Lung (tissue), 12 donors: Measurements from ENCODE around the gene DTNB. TPM values are rescaled to one million over a fixed set of nuclear protein-coding genes. Genes with fewer than 3 reads are reported as not detected.
"Not testable (repeated sequence)": the region's sequence is repeated elsewhere in the genome, so short reads cannot be mapped to it uniquely, and the experiment has no call there.

Source experiments
- ATAC-seq: fragments of 200-7000 bp; cut with Tn5 transposase; one replicate; pipeline ENCODE4 v1.9.1; 2020; ENCODE audit warnings: moderate number of reproducible peaks; ENCODE audit not compliant: insufficient read depth, low FRiP score
- DNase-seq, 3 donors: peaks; one replicate each; pipeline ENCODE4 v3.0.0-alpha.2; 2013 to 2017
- H3K27ac ChIP-seq, 2 donors: one replicate each; pipeline ENCODE4 v1.5.1; 2013; ENCODE audit warnings: mild to moderate bottlenecking in 2 of 2, moderate library complexity in 2 of 2, control low read depth in 1 of 2, inconsistent platforms in 1 of 2, low read depth in 1 of 2, low read length in 1 of 2
- H3K27me3 ChIP-seq, 3 donors: one replicate each; pipeline ENCODE4 v1.5.1; 2013; ENCODE audit warnings: low read length in 2 of 3; ENCODE audit not compliant: control insufficient read depth in 3 of 3, insufficient read depth in 3 of 3
- H3K36me3 ChIP-seq, 4 donors: one replicate each; pipeline ENCODE4 v1.5.1; 2013; ENCODE audit warnings: low read length in 4 of 4, mild to moderate bottlenecking in 1 of 4, moderate library complexity in 1 of 4; ENCODE audit not compliant: control insufficient read depth in 4 of 4, insufficient read depth in 4 of 4
- H3K4me1 ChIP-seq, 5 donors: one replicate each; pipeline ENCODE4 v1.5.1; 2013; ENCODE audit warnings: low read length in 5 of 5, mild to moderate bottlenecking in 2 of 5, moderate library complexity in 1 of 5; ENCODE audit not compliant: control insufficient read depth in 5 of 5, insufficient read depth in 5 of 5
- H3K4me3 ChIP-seq: one replicate; pipeline ENCODE4 v1.5.1; 2013; ENCODE audit warnings: mild to moderate bottlenecking, control low read depth, moderate library complexity
- H3K9ac ChIP-seq, 2 donors: one replicate each; pipeline ENCODE4 v1.5.1; 2013; ENCODE audit warnings: low read length in 2 of 2, control low read depth in 1 of 2; ENCODE audit not compliant: insufficient read depth in 1 of 2
- H3K9me3 ChIP-seq, 4 donors: one replicate each; pipeline ENCODE4 v1.5.1; 2013; ENCODE audit warnings: low read length in 3 of 4, mild to moderate bottlenecking in 1 of 4, moderate library complexity in 1 of 4; ENCODE audit not compliant: control insufficient read depth in 4 of 4, insufficient read depth in 3 of 4
- WGBS, 2 donors: extraction: QIAGEN DNeasy Blood & Tissue Kit; methylation state at CpG; one replicate each; pipeline ENCODE4 v1.1.7; 2013; 5-methylcytosine and 5-hydroxymethylcytosine counted together
- polyA plus RNA-seq, 2 donors: library from polyadenylated mRNA; stranded (reverse); fragments of 200-250 nt; gene quantifications; one replicate each; pipeline ENCODE4 v1.2.1, GENCODE V29; 2013
- total RNA-seq, 2 donors: library from RNA; depleted of rRNA in 1 of 2; stranded (reverse); fragments of >200 nt in 1 of 2; gene quantifications; one replicate each; pipeline ENCODE4 v1.2.1, GENCODE V29; 2014 to 2021
- TF ChIP-seq, protein P1 (sequence below): IDR thresholded peaks from 2 replicates; pipeline ENCODE4 v1.5.1; 2012; ENCODE audit warnings: mild to moderate bottlenecking; ENCODE audit errors: control extremely low read depth, extremely low read depth
- donor health status: control.
- donor health status: control.
- donor health status: Bipolar disorder and iron deficiency.
- donor health status: healthy.
- donor health status: DM: yes; HTN: yes; CAD: no.

Gene DTNB
- total and polyA plus RNA-seq, 4 donors, result 10.1 to 35.2 (median 20.4) TPM

DNA sequence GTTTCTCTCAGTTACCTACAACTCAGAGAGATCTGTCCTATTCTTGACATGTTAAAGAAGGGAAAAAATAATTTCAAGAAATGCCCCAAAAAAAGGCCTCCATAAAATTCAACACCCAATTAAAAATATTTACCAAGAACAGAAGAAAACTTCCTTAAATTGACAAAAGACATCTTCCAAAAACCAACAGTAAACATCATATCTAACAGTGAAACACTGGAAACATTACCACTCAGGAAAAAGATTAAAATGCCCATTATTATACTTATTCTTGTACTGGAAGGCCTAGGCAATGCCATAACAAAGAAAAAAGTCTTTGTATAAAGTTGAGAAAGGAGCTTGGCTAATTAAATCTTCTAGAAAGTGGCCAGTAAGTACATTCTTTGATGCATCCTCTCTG, 7.2 kb downstream of the DTNB start:
- H3K27ac ChIP-seq, result no peak overlapping the region
- H3K4me3 ChIP-seq, result no peak overlapping the region
- H3K27me3 ChIP-seq, result no peaks in the 10 kb centered on the region
- ATAC-seq (no peak), DNase-seq (no peak)
- no peaks in the 10 kb centered on the region for H3K9me3 ChIP-seq
- TF ChIP-seq, protein P1, sequence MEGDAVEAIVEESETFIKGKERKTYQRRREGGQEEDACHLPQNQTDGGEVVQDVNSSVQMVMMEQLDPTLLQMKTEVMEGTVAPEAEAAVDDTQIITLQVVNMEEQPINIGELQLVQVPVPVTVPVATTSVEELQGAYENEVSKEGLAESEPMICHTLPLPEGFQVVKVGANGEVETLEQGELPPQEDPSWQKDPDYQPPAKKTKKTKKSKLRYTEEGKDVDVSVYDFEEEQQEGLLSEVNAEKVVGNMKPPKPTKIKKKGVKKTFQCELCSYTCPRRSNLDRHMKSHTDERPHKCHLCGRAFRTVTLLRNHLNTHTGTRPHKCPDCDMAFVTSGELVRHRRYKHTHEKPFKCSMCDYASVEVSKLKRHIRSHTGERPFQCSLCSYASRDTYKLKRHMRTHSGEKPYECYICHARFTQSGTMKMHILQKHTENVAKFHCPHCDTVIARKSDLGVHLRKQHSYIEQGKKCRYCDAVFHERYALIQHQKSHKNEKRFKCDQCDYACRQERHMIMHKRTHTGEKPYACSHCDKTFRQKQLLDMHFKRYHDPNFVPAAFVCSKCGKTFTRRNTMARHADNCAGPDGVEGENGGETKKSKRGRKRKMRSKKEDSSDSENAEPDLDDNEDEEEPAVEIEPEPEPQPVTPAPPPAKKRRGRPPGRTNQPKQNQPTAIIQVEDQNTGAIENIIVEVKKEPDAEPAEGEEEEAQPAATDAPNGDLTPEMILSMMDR, result no peak
- peaks cover 0 to 4% (median 0%) of the 10 kb centered on the region in 5 donors for H3K4me1 ChIP-seq
- no peak overlapping the region for H3K9ac ChIP-seq
- H3K36me3 ChIP-seq, result no peaks in the 10 kb centered on the region

DNA sequence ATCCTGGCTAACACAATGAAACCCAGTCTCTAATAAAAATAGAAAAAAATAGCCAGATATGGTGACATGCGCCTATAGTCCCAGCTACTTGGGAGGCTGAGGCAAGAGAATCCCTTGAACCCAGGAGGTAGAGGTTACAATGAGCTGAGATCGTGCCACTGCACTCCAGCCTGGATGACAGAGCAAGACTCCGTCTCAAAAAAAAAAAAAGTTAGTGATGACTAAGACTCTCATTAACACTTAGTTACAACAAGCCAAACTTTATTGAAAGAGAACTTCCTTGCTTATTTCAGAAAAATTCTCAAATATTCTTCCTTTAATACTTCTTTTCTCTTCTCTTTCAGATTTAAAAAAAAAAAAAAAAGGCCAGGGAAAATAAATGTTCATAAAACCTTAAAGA, 7.9 kb downstream of the DTNB start:
- not testable (repeated sequence) for H3K4me1 ChIP-seq, H3K27ac ChIP-seq
- 69 to 70% methylated on average over 3 of the region's 3 CpGs for WGBS, 2 donors

DNA sequence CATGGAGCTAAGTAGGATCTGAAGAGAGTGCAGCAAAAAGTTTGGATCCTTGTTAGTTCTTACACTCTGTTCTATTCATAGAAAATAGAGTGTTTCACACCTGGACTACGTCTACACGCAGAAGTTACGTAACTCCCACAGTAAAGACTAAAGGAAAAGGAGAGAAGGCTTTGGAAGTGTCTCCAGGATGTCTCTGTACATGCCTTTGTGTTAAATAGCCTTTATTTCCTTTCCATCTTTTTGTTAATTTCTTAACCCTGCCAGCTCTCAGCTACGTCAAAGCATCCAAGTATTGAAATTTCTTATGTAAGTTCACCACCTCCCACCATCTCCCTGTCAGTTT, 8.4 kb downstream of the DTNB start:
- Histone ChIP-seq H3K4me1 (peaks cover 0 to 4% (median 0%) of the 10 kb centered on the region in 5 donors), H3K9ac (no peak overlapping the region), H3K27ac (no peak overlapping the region), H3K9me3 (no peaks in the 10 kb centered on the region), H3K36me3 (no peaks in the 10 kb centered on the region), H3K27me3 (no peaks in the 10 kb centered on the region), H3K4me3 (no peak overlapping the region)
- TF ChIP-seq, protein P1, result no peak
- ATAC-seq (no peak), DNase-seq (no peak)
- 49 to 51% methylated on average over 4 of the region's 4 CpGs for WGBS, 2 donors

More for the DNA sequence above, 7.9 kb downstream of the DTNB start:
- H3K36me3 ChIP-seq, DNase-seq, H3K9ac ChIP-seq, H3K4me3 ChIP-seq, H3K9me3 ChIP-seq, ATAC-seq, H3K27me3 ChIP-seq: not testable (repeated sequence)

GRCh38 chr2:25664183-25664964, 9.0 kb downstream of the DTNB start:
- H3K36me3 ChIP-seq, result no peaks in the 10 kb centered on the region
- TF ChIP-seq, protein P1, result peak; percentile 66
- no peak overlapping the region for H3K9ac ChIP-seq
- no peak overlapping the region for H3K27ac ChIP-seq
- no peak overlapping the region for H3K4me3 ChIP-seq
- H3K9me3 ChIP-seq, result no peaks in the 10 kb centered on the region
- DNase-seq (peak; percentile 61 to 83 (median 81)), ATAC-seq (peak; percentile 77)
- 43 to 45% methylated on average over 9 of the region's 9 CpGs for WGBS, 2 donors
- H3K4me1 ChIP-seq, result peaks cover 0 to 4% (median 0%) of the 10 kb centered on the region in 5 donors
- no peaks in the 10 kb centered on the region for H3K27me3 ChIP-seq
